GM03348 (cell line): ENCODE measurements around the gene NPLOC4.
A peak's percentile ranks its signal among the peaks of the same experiment; 100 is the strongest.

Experiments
- DNase-seq: peaks from one replicate; pipeline ENCODE4 v3.0.0; 2012; ENCODE audit warnings: low spot score

Gene NPLOC4

GRCh38 chr17:81566461-81567126 lies 70.3 kb downstream of the NPLOC4 start:
- peak; percentile 91 for DNase-seq

DNA sequence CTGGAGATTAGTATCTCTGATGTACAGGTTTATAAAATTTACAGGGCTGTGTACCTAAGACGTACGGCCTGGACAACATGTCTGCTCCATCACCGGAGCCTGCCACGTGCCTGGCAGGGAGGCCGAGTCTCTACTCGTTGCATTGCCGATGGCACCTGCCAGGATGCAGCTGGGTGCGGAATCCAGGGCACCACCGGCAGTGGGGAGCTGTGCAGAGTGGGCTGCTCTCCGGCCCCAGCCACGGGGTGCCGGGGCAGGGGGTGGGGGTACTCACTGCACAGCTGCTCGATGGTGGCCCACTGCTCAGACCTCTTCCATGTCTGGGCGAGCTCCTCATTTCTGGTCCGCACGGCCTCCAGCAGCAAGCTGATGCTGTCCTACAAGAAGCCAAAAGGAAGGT lies 71.7 kb downstream of the NPLOC4 start:
- no peak for DNase-seq

DNA sequence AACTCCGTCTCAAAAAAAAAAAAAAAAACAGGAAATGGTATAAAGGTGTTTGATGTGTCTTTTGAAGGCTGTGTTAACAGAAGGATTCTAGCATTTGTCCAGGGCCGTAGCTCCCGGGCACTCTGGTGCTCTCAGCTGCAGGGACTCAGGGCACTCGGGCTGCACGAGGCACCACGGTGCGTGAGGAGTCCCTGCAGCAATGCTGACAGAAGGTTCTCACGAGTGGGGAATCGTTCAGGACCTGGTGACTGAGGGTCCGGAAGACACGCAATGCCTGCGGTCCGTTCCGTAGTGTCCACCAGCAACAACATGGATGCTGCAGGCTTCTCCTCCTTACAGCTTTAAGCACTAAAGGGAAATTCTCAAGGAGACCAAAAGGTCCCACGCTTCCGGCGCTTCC lies 72.1 kb downstream of the NPLOC4 start:
- DNase-seq, result no peak

DNA sequence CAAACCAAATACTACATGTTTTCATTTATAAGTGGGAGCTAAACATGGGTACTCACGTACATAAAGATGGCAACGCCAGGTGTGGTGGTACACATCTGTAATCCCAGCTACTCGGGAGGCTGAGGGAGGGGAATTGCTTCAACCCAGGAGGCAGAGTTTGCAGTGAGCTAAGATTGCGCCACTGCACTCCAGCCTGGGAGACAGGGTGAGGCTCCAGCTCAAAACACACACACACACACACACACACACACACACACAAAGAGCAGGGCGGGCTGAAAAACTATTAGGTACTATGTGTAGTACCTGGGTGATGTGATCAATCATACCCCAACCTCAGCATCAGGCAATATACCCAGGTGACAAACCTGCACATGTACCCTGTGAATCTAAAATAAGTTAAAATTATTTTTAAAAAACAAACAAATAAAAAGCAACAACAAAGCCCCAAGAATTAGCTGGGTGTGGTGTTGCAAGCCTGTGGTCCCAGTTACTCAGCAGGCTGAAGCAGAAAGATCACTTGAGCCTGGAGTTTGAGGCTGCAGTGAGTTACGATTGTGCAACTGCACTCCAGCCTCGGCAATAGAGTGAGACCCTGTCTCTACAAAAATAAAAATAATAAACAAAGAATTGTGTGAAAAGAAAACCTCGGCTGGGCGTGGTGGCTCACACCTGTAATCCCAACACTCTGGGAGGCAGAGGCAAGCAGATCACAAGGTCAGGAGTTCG lies 72.9 kb downstream of the NPLOC4 start:
- no peak for DNase-seq

DNA sequence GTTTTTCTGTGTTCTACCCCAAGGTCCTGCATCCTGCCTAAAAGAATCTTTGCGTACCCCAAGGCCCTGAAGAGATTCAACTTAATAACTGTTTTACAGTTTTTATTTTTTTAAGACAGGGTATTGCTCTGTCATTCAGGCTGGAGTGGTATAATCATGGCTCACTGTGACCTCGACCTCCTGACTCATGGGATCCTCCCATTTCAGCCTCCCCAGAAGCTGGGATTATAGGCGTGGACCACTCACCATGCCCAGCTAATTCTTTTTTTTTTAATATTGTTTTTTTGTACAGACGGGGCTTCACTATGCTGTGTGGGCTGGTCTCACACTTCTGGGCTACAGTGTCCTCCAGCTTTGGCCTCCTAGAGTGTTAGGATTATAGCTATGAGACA lies 75.4 kb downstream of the NPLOC4 start:
- no peak for DNase-seq

GRCh38 chr17:81558941-81559806 lies 77.7 kb downstream of the NPLOC4 start:
- no peak for DNase-seq

- DNase-seq, result no peak
These were observed 78.8 kb downstream of the NPLOC4 start for GRCh38 chr17:81558115-81558468.

DNA sequence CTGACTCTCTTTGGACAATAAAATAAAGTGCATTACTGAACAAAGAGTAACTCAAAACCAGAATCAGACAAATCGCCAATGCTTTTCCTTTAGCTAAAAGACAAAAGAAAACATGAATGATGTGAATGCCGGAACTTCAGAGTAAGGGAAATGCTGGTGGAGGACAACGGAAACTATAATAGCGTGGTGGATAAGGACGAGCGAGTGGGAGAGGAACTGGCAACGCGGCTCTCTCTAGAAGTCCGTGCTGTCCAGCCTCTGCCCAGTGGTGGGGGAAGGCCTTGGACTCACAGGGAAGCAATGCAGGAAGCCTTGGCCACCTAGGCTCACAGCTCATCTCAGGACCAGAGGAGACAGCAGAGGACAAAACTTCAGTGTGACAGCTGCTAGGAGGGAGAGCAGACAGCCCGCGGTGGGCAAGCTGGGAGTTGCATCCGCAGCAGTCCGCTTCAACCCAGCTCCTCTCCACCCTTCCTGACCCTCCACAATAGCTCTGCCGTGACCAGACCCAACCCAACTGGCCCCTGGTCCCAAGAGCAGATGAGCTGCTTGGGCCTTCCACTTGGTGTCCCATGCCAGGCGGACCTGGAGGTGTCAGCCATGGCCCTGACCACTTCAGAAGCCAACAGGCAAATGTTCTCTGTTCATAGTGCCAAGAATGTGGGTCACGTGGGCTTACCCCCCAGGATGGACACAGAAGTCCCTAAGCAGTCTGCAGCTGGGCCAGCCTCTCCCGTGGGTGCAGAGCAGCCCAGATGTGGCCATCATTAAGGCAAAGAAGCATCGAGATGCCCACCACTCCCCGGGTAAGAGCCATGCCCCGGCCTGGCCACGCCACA lies 79.4 kb downstream of the NPLOC4 start:
- DNase-seq, result no peak

GRCh38 chr17:81556863-81557262 lies 80.0 kb downstream of the NPLOC4 start:
- no peak for DNase-seq

DNA sequence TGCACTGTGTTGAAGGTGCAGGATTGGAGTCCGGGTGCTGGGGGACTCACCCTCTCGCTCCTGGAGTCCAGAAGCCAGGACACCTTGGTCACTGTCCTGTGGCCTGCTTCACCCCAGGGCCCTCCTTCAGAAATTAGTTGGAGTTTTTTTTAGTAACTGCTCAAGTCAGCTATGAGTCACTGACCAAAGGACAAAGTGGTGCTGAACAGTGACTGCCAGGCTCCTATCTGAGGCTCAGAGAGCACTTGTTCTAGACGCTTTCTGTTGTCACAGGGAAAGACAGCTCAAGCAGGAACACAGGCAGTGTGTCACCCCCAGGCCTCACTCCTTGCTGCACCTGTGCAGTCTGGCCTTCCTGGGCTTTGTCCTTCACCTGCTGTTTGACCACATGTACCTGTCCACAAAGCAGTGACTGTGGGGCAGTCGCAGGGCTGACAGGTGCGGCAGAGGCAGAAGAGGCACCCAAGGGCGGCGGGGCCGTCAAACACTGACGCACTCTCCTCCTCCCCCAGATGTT lies 80.7 kb downstream of the NPLOC4 start:
- DNase-seq, result peak; percentile 43

DNA sequence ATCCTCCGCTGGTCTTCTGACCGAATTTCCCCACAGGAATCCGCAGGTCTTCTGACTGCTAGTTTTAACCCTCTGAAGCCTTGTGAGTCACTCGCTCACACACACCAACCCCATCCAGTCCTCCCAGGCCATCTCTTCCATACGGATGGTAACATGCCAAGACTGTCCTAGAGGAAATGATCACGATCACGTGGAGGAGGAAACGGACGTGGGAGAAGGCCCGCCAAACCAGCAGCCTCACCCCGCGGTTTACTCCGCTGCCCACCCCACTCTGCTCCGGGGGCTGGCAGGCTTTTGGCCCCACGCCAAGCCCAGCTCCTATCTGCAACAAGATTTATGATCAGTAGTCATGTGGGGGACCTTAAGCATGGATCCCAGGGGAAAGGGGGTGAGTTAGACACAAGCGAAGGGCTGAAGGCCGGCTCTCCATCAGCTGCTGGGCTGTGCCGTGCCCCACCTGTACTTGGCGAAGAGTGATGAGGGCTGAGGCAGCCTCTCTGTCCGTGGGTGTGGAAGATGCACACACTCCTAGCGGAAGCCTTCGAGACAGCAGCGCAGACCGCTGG lies 83.2 kb downstream of the NPLOC4 start:
- peak; percentile 84 for DNase-seq

DNA sequence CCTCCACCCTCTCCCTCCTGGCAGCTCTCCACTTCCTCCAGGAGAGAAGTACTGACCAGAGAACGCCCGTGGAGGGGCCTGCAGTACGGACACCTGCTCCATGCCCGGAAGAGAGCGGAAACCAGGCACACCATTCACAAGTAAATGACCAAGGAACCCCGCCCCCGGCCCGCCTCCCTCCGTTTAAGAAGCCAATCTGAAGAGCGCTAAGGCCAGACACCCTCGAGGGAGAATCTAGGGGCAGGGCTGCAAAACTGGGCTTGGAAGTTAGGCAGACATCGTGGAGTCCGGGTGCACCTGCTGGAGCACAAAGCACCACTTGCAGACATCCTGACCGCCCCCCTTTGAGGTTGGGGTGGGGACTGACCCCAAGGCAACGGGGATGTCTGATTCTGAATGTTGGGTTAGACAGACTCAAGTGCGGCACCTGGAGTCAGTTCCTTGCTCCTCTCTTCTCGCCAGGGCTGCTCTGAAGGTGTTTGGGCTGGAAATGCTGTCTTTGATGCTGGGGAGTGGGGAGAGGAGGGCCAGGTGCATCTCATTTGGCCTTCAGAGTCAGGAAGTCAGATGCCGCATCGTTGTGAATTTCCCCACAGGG lies 83.8 kb downstream of the NPLOC4 start:
- peak; percentile 88 for DNase-seq

- peak; percentile 95 for DNase-seq
These were observed 84.5 kb downstream of the NPLOC4 start, which contains the start of gene FAAP100 for GRCh38 chr17:81552244-81553017. Gene FAAP100 (minus strand): TSS chr17:81552353. CDS start chr17:81552330, 23 bp downstream.

- DNase-seq, result peak; percentile 58
These were observed 85.3 kb downstream of the NPLOC4 start for GRCh38 chr17:81551458-81552243.

DNA sequence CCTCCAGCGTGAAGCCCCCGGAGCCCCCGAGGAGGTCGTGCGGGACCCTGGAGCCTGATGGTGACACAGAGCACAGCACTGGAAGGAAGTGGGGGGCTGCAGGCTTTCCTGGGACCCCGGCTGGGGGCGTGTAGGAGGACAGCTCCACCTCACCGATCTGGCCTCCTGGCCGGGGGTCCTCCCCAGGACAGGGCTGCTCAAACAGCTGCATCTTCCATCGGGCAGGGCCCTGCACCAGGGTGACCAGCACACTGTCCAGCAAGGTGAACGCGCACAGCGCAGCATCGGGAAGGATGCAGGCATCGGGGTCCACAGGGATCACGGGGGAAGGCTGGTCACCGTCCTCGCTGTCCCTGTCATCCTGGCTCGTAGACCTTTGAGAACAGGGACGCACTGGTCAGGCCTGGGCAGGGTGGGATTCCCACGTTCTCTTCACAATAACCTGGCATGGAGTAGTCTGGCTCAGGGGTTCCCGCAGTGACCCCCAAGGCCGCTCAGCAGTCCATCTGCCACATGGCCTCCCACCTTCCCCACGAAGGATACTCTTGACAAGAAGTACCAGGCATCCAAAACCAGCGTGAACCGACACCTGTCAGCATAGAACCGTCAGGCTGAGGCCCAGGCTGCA lies 86.0 kb downstream of the NPLOC4 start:
- DNase-seq, result no peak

- no peak for DNase-seq
These were observed 86.6 kb downstream of the NPLOC4 start for GRCh38 chr17:81550285-81550684.

GRCh38 chr17:81549826-81550225 lies 87.1 kb downstream of the NPLOC4 start:
- no peak for DNase-seq

DNA sequence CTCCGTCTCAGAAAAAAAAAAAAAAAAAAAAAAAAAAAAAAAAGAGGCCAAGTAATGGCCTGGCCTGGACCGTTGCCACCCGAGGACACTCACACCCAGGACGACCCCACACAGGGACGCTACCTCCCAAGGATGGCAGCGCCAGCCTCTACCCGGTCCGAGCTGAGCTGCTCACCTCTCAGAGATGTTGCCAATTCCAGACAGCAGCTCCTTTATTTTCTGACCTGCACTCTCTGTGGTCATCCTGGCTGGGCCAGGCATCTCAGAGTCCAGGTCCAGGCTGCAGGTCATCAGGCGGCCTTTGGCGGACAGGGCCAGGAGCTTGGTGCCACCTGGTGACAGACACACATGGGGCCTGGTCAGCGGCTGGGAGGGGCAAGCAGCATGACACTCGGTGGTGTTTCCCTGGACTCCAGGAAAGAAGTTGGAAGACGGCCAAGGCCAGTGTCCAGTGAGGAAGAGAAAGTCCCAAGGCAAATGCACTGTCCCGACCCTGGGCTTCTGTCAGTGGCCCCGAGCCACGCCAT lies 87.8 kb downstream of the NPLOC4 start:
- no peak for DNase-seq

GRCh38 chr17:81547614-81547982 lies 89.3 kb downstream of the NPLOC4 start:
- DNase-seq, result no peak
